ENCODE data around the gene FGFR2. TPM values are rescaled to one million over a fixed set of nuclear protein-coding genes. Genes with fewer than 3 reads are reported as not detected.

Gene FGFR2
- total RNA-seq, 2 experiments from 2014 or later, result 0.14 to 0.22 TPM

- Histone ChIP-seq H3K9me3 (ENCODE audit: control insufficient read depth in 1 of 2, insufficient read depth in 1 of 2, low read length in 2 of 2) (peaks cover 0 to 35% of the 10 kb centered on the region in 2 experiments), H3K4me3 (ENCODE audit: low read length) (no peak overlapping the region), H3K27me3 (ENCODE audit: control insufficient read depth in 1 of 2, insufficient read depth in 2 of 2, low read length in 2 of 2) (peaks cover 36 to 57% of the 10 kb centered on the region in 2 experiments), H3K4me1 (ENCODE audit: insufficient read depth, low read length) (peaks cover 7% of the 10 kb centered on the region), H3K27ac (ENCODE audit: low read depth in 1 of 2, low read length in 2 of 2) (no peak overlapping the region), H3K36me3 (ENCODE audit: insufficient read depth, low read length) (no peaks in the 10 kb centered on the region)
- H3K4me3 Mint-ChIP-seq, result no peak overlapping the region
- ChIA-PET POLR2A (no interaction called here), CTCF (no interaction called here)
- H3K27me3 Mint-ChIP-seq, result peaks cover 68% of the 10 kb centered on the region
- H3K27ac Mint-ChIP-seq, result no peak overlapping the region
- H3K4me1 Mint-ChIP-seq (ENCODE audit: low read depth), result peaks cover 5% of the 10 kb centered on the region
- no peak for ATAC-seq (ENCODE audit: poor library complexity)
- DNase-seq, result no peak
- no peaks in the 10 kb centered on the region for H3K36me3 Mint-ChIP-seq (ENCODE audit: low read depth)
- no peaks in the 10 kb centered on the region for H3K9me3 Mint-ChIP-seq
- intact Hi-C loops (cut with DNase I, micrococcal nuclease), result no loop called here
- TF ChIP-seq CTCF (IDR thresholded peaks at IDR 0.05), result no peak
Measured at GRCh38 chr10:121595806-121596688, 2.2 kb downstream of the FGFR2 start.

- peaks cover 62% of the 10 kb centered on the region for H3K27me3 Mint-ChIP-seq
- Histone ChIP-seq H3K27ac (ENCODE audit: low read depth in 1 of 2, low read length in 2 of 2) (no peak overlapping the region), H3K36me3 (ENCODE audit: insufficient read depth, low read length) (no peaks in the 10 kb centered on the region), H3K4me1 (ENCODE audit: insufficient read depth, low read length) (peaks cover 7% of the 10 kb centered on the region), H3K27me3 (ENCODE audit: control insufficient read depth in 1 of 2, insufficient read depth in 2 of 2, low read length in 2 of 2) (peaks cover 39 to 51% of the 10 kb centered on the region in 2 experiments), H3K9me3 (ENCODE audit: control insufficient read depth in 1 of 2, insufficient read depth in 1 of 2, low read length in 2 of 2) (peaks cover 0 to 40% of the 10 kb centered on the region in 2 experiments), H3K4me3 (ENCODE audit: low read length) (no peak overlapping the region)
- H3K36me3 Mint-ChIP-seq (ENCODE audit: low read depth), result no peaks in the 10 kb centered on the region
- no peaks in the 10 kb centered on the region for H3K9me3 Mint-ChIP-seq
- no peak overlapping the region for H3K27ac Mint-ChIP-seq
- no peak for ATAC-seq (ENCODE audit: poor library complexity)
- peaks cover 5% of the 10 kb centered on the region for H3K4me1 Mint-ChIP-seq (ENCODE audit: low read depth)
- intact Hi-C loops (cut with DNase I, micrococcal nuclease), result no loop called here
- no peak for TF ChIP-seq CTCF (IDR thresholded peaks at IDR 0.05)
- DNase-seq, result no peak
- H3K4me3 Mint-ChIP-seq, result no peak overlapping the region
- POLR2A ChIA-PET, result no interaction called here
- CTCF ChIA-PET, result no interaction called here
Measured at GRCh38 chr10:121595351-121595805, 2.9 kb downstream of the FGFR2 start.

- ChIA-PET POLR2A (no interaction called here), CTCF (no interaction called here)
- peaks cover 0 to 40% of the 10 kb centered on the region in 2 experiments for H3K9me3 ChIP-seq (ENCODE audit: control insufficient read depth in 1 of 2, insufficient read depth in 1 of 2, low read length in 2 of 2)
- Mint-ChIP-seq H3K27me3 (peaks cover 56% of the 10 kb centered on the region), H3K36me3 (ENCODE audit: low read depth) (no peaks in the 10 kb centered on the region), H3K4me3 (no peak overlapping the region), H3K9me3 (no peaks in the 10 kb centered on the region), H3K4me1 (ENCODE audit: low read depth) (peaks cover 5% of the 10 kb centered on the region), H3K27ac (no peak overlapping the region)
- intact Hi-C loops (cut with DNase I, micrococcal nuclease), result no loop called here
- ATAC-seq (ENCODE audit: poor library complexity), result no peak
- H3K27me3 ChIP-seq (ENCODE audit: control insufficient read depth in 1 of 2, insufficient read depth in 2 of 2, low read length in 2 of 2), result peaks cover 34 to 45% of the 10 kb centered on the region in 2 experiments
- no peak for TF ChIP-seq CTCF (IDR thresholded peaks at IDR 0.05)
- peaks cover 7% of the 10 kb centered on the region for H3K4me1 ChIP-seq (ENCODE audit: insufficient read depth, low read length)
- H3K4me3 ChIP-seq (ENCODE audit: low read length), result no peak overlapping the region
- no peaks in the 10 kb centered on the region for H3K36me3 ChIP-seq (ENCODE audit: insufficient read depth, low read length)
- DNase-seq, result no peak
- H3K27ac ChIP-seq (ENCODE audit: low read depth in 1 of 2, low read length in 2 of 2), result no peak overlapping the region
Measured at GRCh38 chr10:121594623-121595350, 3.5 kb downstream of the FGFR2 start.

All from CD4-positive, alpha-beta T cell (primary cell).